LNCAP (cell line): Measurements from ENCODE around the gene DNAI4.

ENCODE experiments used
- CTCF ChIP-seq: fragments of 450-650 bp; IDR thresholded peaks from 2 replicates; pipeline ENCODE4 v1.5.1; 2017; ENCODE audit warnings: mild to moderate bottlenecking

Gene DNAI4

DNA sequence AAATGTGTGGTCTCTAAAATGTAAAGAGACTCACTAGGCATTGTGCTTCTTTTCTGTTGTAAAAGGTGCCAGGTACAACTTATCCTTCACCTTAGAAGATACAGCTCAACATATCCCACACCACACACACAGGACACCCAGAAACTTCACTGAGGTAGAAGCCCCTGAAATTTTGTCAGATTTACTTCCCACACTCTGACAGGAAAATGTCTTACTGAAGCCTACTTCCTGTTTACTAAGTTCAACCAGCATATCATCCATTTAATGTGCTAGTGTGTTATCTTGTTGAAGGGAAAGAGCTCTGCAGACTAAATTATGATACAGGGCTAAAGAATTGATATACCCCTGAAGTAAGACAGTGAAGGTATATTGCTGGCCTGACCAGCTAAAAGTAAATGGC lies 83.7 kb downstream of the DNAI4 start:
- no peak for TF ChIP-seq CTCF

- TF ChIP-seq CTCF = no peak
Observed at GRCh38 chr1:66834926-66835325, 89.7 kb downstream of the DNAI4 start.

- no peak for TF ChIP-seq CTCF
Observed at GRCh38 chr1:66833112-66833511, 91.5 kb downstream of the DNAI4 start.

- no peak for TF ChIP-seq CTCF
Observed at GRCh38 chr1:66831529-66832239, 93.0 kb downstream of the DNAI4 start.

- TF ChIP-seq CTCF = no peak
Observed at GRCh38 chr1:66824771-66825170, 99.9 kb downstream of the DNAI4 start.

DNA sequence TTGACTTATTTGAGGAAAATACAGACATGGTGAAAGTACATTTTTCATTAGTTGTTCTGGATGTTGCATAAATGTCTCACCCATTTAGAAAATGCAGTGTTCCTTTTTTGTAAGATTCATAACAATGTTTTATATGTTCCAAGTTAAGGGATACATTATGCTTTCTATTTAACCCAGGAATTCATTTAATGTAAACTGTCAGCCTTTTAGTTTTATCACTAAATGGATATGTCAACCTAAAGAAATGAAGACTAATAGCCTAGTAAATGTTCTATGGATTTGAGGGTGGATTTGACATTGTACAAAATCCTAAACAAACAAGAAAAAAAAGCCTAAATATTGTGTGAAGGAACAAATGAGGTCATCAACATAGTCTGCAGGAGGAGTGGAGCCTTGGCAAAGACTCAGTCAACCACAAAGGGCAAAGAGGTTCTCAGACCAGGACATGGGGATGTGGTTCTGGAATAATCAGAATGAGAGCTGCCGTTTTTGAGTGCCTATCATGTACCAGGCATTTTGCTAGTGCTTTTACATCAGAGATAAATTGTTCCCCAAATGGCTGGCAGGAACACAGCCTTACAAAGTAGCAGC lies 114.8 kb downstream of the DNAI4 start:
- TF ChIP-seq CTCF = no peak

GRCh38 chr1:66809245-66809644 lies 115.4 kb downstream of the DNAI4 start:
- no peak for TF ChIP-seq CTCF
